Uterus (tissue), 4 donors: ENCODE results near the gene TRAPPC6A. TPM values are rescaled to one million over a fixed set of nuclear protein-coding genes. Genes with fewer than 3 reads are reported as not detected.

Experiments
- DNase-seq, 2 donors: peaks; one replicate each; pipeline ENCODE4 v3.0.0-alpha.2; 2019 to 2020
- H3K27ac ChIP-seq, 2 donors: fragments of 200-600 bp; sonication (generic); 1 replicate in 1 of 2; 2 replicates in 1 of 2; pipeline ENCODE4 v1.5.1; 2016 to 2018
- H3K27me3 ChIP-seq, 2 donors: fragments of 200-600 bp; sonication (generic); one replicate each; pipeline ENCODE4 v1.5.1; 2018 to 2019; ENCODE audit warnings: control low read depth in 1 of 2
- H3K36me3 ChIP-seq, 2 donors: fragments of 200-600 bp; sonication (generic); one replicate each; pipeline ENCODE4 v1.5.1; 2019; ENCODE audit warnings: control low read depth in 1 of 2
- H3K4me1 ChIP-seq, 2 donors: fragments of 200-600 bp; sonication (generic); one replicate each; pipeline ENCODE4 v1.5.1; 2018 to 2019; ENCODE audit warnings: control low read depth in 1 of 2
- H3K4me3 ChIP-seq, 2 donors: fragments of 200-600 bp; sonication (generic); 1 replicate in 1 of 2; 2 replicates in 1 of 2; pipeline ENCODE4 v1.5.1; 2018 to 2019; ENCODE audit warnings: mild to moderate bottlenecking in 1 of 2
- H3K9me3 ChIP-seq, 2 donors: fragments of 200-600 bp; sonication (generic); one replicate each; pipeline ENCODE4 v1.5.1; 2019; ENCODE audit warnings: control low read depth in 1 of 2
- CTCF ChIP-seq, 4 experiments: fragments of 200-600 bp in 2 of 4; fragments of 450-650 bp in 2 of 4; sonication (generic) in 2 of 4; IDR thresholded peaks; one replicate each; pipeline ENCODE4 v1.5.1; 2016 to 2019; ENCODE audit warnings: antibody characterized with exemption in 4 of 4, mild to moderate bottlenecking in 2 of 4, moderate library complexity in 1 of 4
- POLR2A ChIP-seq, 2 donors: fragments of 450-650 bp; IDR thresholded peaks; one replicate each; pipeline ENCODE4 v1.6.1; 2016; ENCODE audit warnings: antibody characterized with exemption in 2 of 2, mild to moderate bottlenecking in 1 of 2, moderate library complexity in 1 of 2
- intact Hi-C: fragments of 100-400 bp; cut with DNase I; formaldehyde crosslinking; loops from one replicate; pipeline ENCODE4 v1.15.1; 2023; ENCODE audit warnings: low total_unique reads
- total RNA-seq, 4 donors: library from RNA; depleted of rRNA in 3 of 4; stranded (reverse); fragments of >200 nt in 3 of 4; gene quantifications; one replicate each; pipeline versions ENCODE4 v1.1.0 to v1.2.4, GENCODE V29; 2014 to 2023
- donor health status: DM: yes; HTN: yes; CAD: no.

TRAPPC6A gene
- total RNA-seq, 4 donors from 2014 or later: 4.1 to 25.9 (median 16.5) TPM

- no peaks in the 10 kb centered on the region for H3K9me3 ChIP-seq
- H3K36me3 ChIP-seq: no peaks in the 10 kb centered on the region
- H3K27me3 ChIP-seq: peaks cover 15 to 18% of the 10 kb centered on the region in 2 donors
- peaks cover 0 to 21% of the 10 kb centered on the region in 2 donors for H3K4me1 ChIP-seq
- TF ChIP-seq POLR2A (IDR thresholded peaks at IDR 0.05): no peak
- TF ChIP-seq CTCF (IDR thresholded peaks at IDR 0.05): no peak
- peak in 1 of 2 donors; percentile 42 for DNase-seq
- intact Hi-C loops: no loop called here
- peak overlapping the region in 1 of 2 donors; percentile 19 for H3K4me3 ChIP-seq
- H3K27ac ChIP-seq: no peak overlapping the region
These were observed 24.5 kb downstream of the TRAPPC6A start for GRCh38 chr19:45153339-45154063.

- H3K4me3 ChIP-seq: peak overlapping the region in 1 of 2 donors; percentile 19
- peaks cover 15 to 18% of the 10 kb centered on the region in 2 donors for H3K27me3 ChIP-seq
- TF ChIP-seq POLR2A (IDR thresholded peaks at IDR 0.05): no peak
- TF ChIP-seq CTCF (IDR thresholded peaks at IDR 0.05): no peak
- H3K9me3 ChIP-seq: no peaks in the 10 kb centered on the region
- peaks cover 0 to 21% of the 10 kb centered on the region in 2 donors for H3K4me1 ChIP-seq
- intact Hi-C loops: no loop called here
- no peak overlapping the region for H3K27ac ChIP-seq
- peak in 1 of 2 donors; percentile 31 for DNase-seq
- H3K36me3 ChIP-seq: no peaks in the 10 kb centered on the region
These were observed 25.3 kb downstream of the TRAPPC6A start for GRCh38 chr19:45152504-45153338.

GRCh38 chr19:45151821-45152503 is 26.1 kb downstream of the TRAPPC6A start:
- TF ChIP-seq CTCF (IDR thresholded peaks at IDR 0.05): no peak
- no peak for TF ChIP-seq POLR2A (IDR thresholded peaks at IDR 0.05)
- Histone ChIP-seq H3K27me3 (peaks cover 15 to 18% of the 10 kb centered on the region in 2 donors), H3K4me1 (peaks cover 0 to 21% of the 10 kb centered on the region in 2 donors), H3K4me3 (no peak overlapping the region), H3K27ac (no peak overlapping the region), H3K9me3 (no peaks in the 10 kb centered on the region), H3K36me3 (no peaks in the 10 kb centered on the region)
- DNase-seq: no peak
- intact Hi-C loops: no loop called here

- intact Hi-C loops: no loop called here
- Histone ChIP-seq H3K9me3 (no peaks in the 10 kb centered on the region), H3K27ac (no peak overlapping the region), H3K4me1 (peaks cover 0 to 21% of the 10 kb centered on the region in 2 donors), H3K36me3 (no peaks in the 10 kb centered on the region), H3K27me3 (peaks cover 15 to 18% of the 10 kb centered on the region in 2 donors), H3K4me3 (no peak overlapping the region)
- TF ChIP-seq POLR2A (IDR thresholded peaks at IDR 0.05): no peak
- no peak for TF ChIP-seq CTCF (IDR thresholded peaks at IDR 0.05)
- no peak for DNase-seq
These were observed 26.7 kb downstream of the TRAPPC6A start for GRCh38 chr19:45151320-45151719.
